A549 (cell line): ENCODE data around the gene TMEM91. TPM values are rescaled to one million over a fixed set of nuclear protein-coding genes. Genes with fewer than 3 reads are reported as not detected.

Source experiments
- ATAC-seq, 2 experiments: fragments of 200-7000 bp in 1 of 2; fragments of >200 bp in 1 of 2; cut with Nextera tagmentation in 1 of 2; cut with Tn5 transposase in 1 of 2; 3 replicates each; pipeline versions ENCODE4 v1.8.0 to v1.9.1; 2018 to 2020; ENCODE audit warnings: mild to moderate bottlenecking in 1 of 2, moderate library complexity in 1 of 2
- CTCF ChIA-PET: fragments of 300-600 bp; sonication (Branson Sonifier 250); formaldehyde crosslinking; extraction: SDS; loops from one replicate; lab custom pipeline; 2021; ENCODE audit warnings: antibody characterized with exemption, inconsistent platforms; lab: Yijun Ruan, JAX
- POLR2A ChIA-PET: fragments of 350-600 bp; formaldehyde crosslinking; extraction: SDS; loops from one replicate; lab custom pipeline; 2021; ENCODE audit warnings: antibody characterized with exemption, inconsistent platforms; lab: Yijun Ruan, JAX
- DNase-seq, 2 experiments: peaks; one replicate each; pipeline versions ENCODE4 v3.0.0 to v3.0.0-alpha.2; 2011 to 2016; ENCODE audit warnings: low read depth in 1 of 2, low spot score in 1 of 2
- FAIRE-seq: peaks from 2 replicates; lab custom pipeline; 2011; peaks lifted over from hg19 to GRCh38; lab: Jason Lieb, UNC
- H3K27ac ChIP-seq, 2 experiments: fragments of >200 bp; sonication (Bioruptor Twin); formaldehyde crosslinking; 3 replicates each; pipeline ENCODE4 v1.5.1; 2016 to 2017
- H3K4me1 ChIP-seq: fragments of >200 bp; sonication (Bioruptor Twin); formaldehyde crosslinking; 3 replicates; pipeline ENCODE4 v1.6.1; 2016
- H3K4me2 ChIP-seq: fragments of >200 bp; sonication (Bioruptor Twin); formaldehyde crosslinking; 3 replicates; pipeline ENCODE4 v1.6.1; 2016
- H3K4me3 ChIP-seq: fragments of >200 bp; sonication (Bioruptor Twin); formaldehyde crosslinking; 3 replicates; pipeline ENCODE4 v1.5.1; 2016
- H3K9me3 ChIP-seq: fragments of >200 bp; sonication (Bioruptor Twin); formaldehyde crosslinking; 3 replicates; pipeline ENCODE4 v1.6.1; 2016
- CBX8 ChIP-seq: fragments of 200-600 bp; sonication (generic); IDR thresholded peaks from 2 replicates; pipeline ENCODE4 v1.6.1; 2016
- CHD2 ChIP-seq: fragments of 150-350 bp; IDR thresholded peaks from 2 replicates; pipeline ENCODE4 v1.6.1; 2014; ENCODE audit warnings: low read length; ENCODE audit not compliant: partially characterized antibody
- CHD4 ChIP-seq: fragments of 200-600 bp; sonication (generic); IDR thresholded peaks from 2 replicates; pipeline ENCODE4 v1.6.1; 2016; ENCODE audit warnings: antibody characterized with exemption, mild to moderate bottlenecking, borderline replicate concordance
- EHMT2 ChIP-seq: fragments of 200-600 bp; sonication (generic); IDR thresholded peaks from 2 replicates; pipeline ENCODE4 v1.6.1; 2016; ENCODE audit warnings: antibody characterized with exemption, low read depth, mild to moderate bottlenecking, moderate library complexity
- EP300 ChIP-seq, 2 experiments: fragments of >200 bp; sonication (Bioruptor Twin); formaldehyde crosslinking; IDR thresholded peaks; 2 replicates in 1 of 2; 3 replicates in 1 of 2; pipeline ENCODE4 v1.6.1; 2016 to 2017
- ESRRA ChIP-seq: fragments of 150-350 bp; IDR thresholded peaks from 2 replicates; pipeline ENCODE4 v1.6.1; 2014; ENCODE audit warnings: mild to moderate bottlenecking, low read length, borderline replicate concordance
- FOSB ChIP-seq: fragments of 250-450 bp; sonication (Bioruptor Pico); IDR thresholded peaks from 2 replicates; pipeline ENCODE4 v1.5.0; 2020; ENCODE audit warnings: mild to moderate bottlenecking, moderate library complexity
- FOXS1 ChIP-seq: fragments of 250-450 bp; sonication (Bioruptor Pico); IDR thresholded peaks from 2 replicates; pipeline ENCODE4 v1.5.0; 2020; ENCODE audit warnings: mild to moderate bottlenecking, moderate library complexity
- GATA3 ChIP-seq: IDR thresholded peaks from 2 replicates; pipeline ENCODE4 v1.6.1; 2012; ENCODE audit warnings: borderline replicate concordance
- JUNB ChIP-seq: fragments of >200 bp; sonication (Bioruptor Twin); formaldehyde crosslinking; IDR thresholded peaks from 2 replicates; pipeline ENCODE4 v1.6.1; 2016
- KDM1A ChIP-seq: fragments of 200-600 bp; sonication (generic); IDR thresholded peaks from 2 replicates; pipeline ENCODE4 v1.6.1; 2016; ENCODE audit warnings: low read depth, mild to moderate bottlenecking
- MAFK ChIP-seq: fragments of 450-650 bp; IDR thresholded peaks from 2 replicates; pipeline ENCODE4 v1.6.1; 2014; ENCODE audit not compliant: partially characterized antibody
- MYC ChIP-seq: IDR thresholded peaks from 2 replicates; pipeline ENCODE4 v1.6.1; 2012; ENCODE audit warnings: mild to moderate bottlenecking, inconsistent platforms, low read length, improper control_type of control experiment, borderline replicate concordance
- NPAS2 ChIP-seq: fragments of 250-450 bp; sonication (Bioruptor Pico); IDR thresholded peaks from 2 replicates; pipeline ENCODE4 v1.8.0; 2022; ENCODE audit warnings: mild to moderate bottlenecking, moderate library complexity, borderline replicate concordance
- PHF8 ChIP-seq: fragments of 200-600 bp; sonication (generic); IDR thresholded peaks from 2 replicates; pipeline ENCODE4 v1.6.1; 2016; ENCODE audit warnings: low read depth, mild to moderate bottlenecking, antibody characterized with exemption, moderate library complexity, borderline replicate concordance
- POLR2A ChIP-seq: IDR thresholded peaks from 2 replicates; pipeline ENCODE4 v1.6.1; 2012; ENCODE audit warnings: mild to moderate bottlenecking, low read length
- RAD21 ChIP-seq, 2 experiments: fragments of >200 bp in 1 of 2; sonication (Bioruptor Twin) in 1 of 2; formaldehyde crosslinking in 1 of 2; IDR thresholded peaks in 1 of 2; conservative IDR thresholded peaks in 1 of 2; 2 replicates in 1 of 2; 3 replicates in 1 of 2; pipeline ENCODE4 v1.6.1; 2012 to 2018; ENCODE audit warnings: inconsistent platforms in 1 of 2
- RNF2 ChIP-seq: fragments of 200-600 bp; sonication (generic); IDR thresholded peaks from 2 replicates; pipeline ENCODE4 v1.6.1; 2016; ENCODE audit warnings: low read depth, mild to moderate bottlenecking, antibody characterized with exemption, moderate library complexity, borderline replicate concordance
- SREBF2 ChIP-seq: fragments of 450-650 bp; IDR thresholded peaks from 2 replicates; pipeline ENCODE4 v1.6.1; 2014; ENCODE audit warnings: mild to moderate bottlenecking, moderate library complexity
- TFCP2L1 ChIP-seq: fragments of 250-450 bp; sonication (Bioruptor Pico); IDR thresholded peaks from 2 replicates; pipeline ENCODE4 v1.5.0; 2021; ENCODE audit warnings: mild to moderate bottlenecking
- ZC3H11A ChIP-seq: fragments of 450-650 bp; IDR thresholded peaks from 2 replicates; pipeline ENCODE4 v1.6.1; 2014; ENCODE audit warnings: antibody characterized with exemption, mild to moderate bottlenecking
- ZFP36 ChIP-seq: fragments of 450-650 bp; IDR thresholded peaks from 2 replicates; pipeline ENCODE4 v1.6.1; 2014; ENCODE audit warnings: borderline replicate concordance; ENCODE audit not compliant: partially characterized antibody
- WGBS: methylation state at CpG from one replicate; pipeline ENCODE4 v1.1.6; 2017; ENCODE audit errors: missing lambda C conversion rate; 5-methylcytosine and 5-hydroxymethylcytosine counted together
- polyA plus RNA-seq, 4 experiments: library from polyadenylated mRNA; depleted of rRNA in 3 of 4; stranded (reverse); fragments of >200 nt; fragmentation: RNase III in 1 of 4; extraction: RNeasy Plus Mini Kit Qiagen cat#74134 plus additional on column Dnase treatment in 1 of 4; gene quantifications; 2 replicates in 3 of 4; 3 replicates in 1 of 4; pipeline ENCODE4 v1.2.3, GENCODE V29; 2011 to 2017
- TF ChIP-seq, protein P1 (sequence below): fragments of 250-450 bp; sonication (Bioruptor Pico); IDR thresholded peaks from 2 replicates; pipeline ENCODE4 v1.5.0; 2020; ENCODE audit warnings: low read depth, mild to moderate bottlenecking, moderate library complexity
- TF ChIP-seq, protein P2 (sequence below): fragments of 450-650 bp; IDR thresholded peaks from 2 replicates; pipeline ENCODE4 v1.6.1; 2014; ENCODE audit warnings: antibody characterized with exemption
- TF ChIP-seq, protein P3 (sequence below): IDR thresholded peaks from 2 replicates; pipeline ENCODE4 v1.6.1; 2012
- TF ChIP-seq, protein P4 (sequence below): IDR thresholded peaks from 2 replicates; pipeline ENCODE4 v1.6.1; 2012; ENCODE audit warnings: low read depth, borderline replicate concordance
- TF ChIP-seq, protein P5 (sequence below): fragments of >200 bp; sonication (Bioruptor Twin); formaldehyde crosslinking; IDR thresholded peaks from 2 replicates; pipeline ENCODE4 v1.6.1; 2016

Gene TMEM91
- polyA plus RNA-seq, 2 of the 4 experiments (the other 2 are of a cell fraction) = 4.0 to 5.2 TPM

DNA sequence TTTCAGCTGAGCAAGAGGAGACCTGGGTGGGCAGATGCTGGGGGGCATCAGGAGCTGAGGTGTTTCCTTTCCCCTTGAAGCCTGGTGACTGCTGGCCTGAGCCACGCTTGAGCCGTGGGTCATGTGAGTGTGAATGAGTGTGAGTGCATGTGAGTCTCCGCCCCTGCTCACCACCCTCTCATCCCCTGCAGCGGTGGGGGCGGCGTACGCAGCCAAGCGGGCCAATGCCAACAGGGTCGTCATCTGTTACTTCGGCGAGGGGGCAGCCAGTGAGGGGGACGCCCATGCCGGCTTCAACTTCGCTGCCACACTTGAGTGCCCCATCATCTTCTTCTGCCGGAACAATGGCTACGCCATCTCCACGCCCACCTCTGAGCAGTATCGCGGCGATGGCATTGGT is 45.6 kb downstream of the TMEM91 start:
- no peak for FAIRE-seq

DNA sequence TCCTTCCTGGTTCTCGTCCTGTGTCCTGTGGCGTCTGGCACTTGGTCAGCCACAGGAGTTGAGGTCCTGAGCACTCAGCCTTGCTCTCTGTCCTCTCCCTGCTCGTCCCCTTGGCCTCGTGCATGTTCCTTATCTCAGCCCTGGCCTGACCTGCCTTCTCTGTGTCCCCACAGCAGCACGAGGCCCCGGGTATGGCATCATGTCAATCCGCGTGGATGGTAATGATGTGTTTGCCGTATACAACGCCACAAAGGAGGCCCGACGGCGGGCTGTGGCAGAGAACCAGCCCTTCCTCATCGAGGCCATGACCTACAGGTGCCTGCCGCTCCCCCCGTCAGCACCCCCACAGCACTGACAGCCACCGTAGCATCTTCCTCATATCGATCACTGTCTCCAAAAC is 46.1 kb downstream of the TMEM91 start:
- TF ChIP-seq ZFP36 (no peak), CHD4 (no peak), ESRRA (no peak), CHD2 (no peak), GATA3 (no peak), NPAS2 (CRISPR knock-in tag) (no peak), FOXS1 (CRISPR knock-in tag) (no peak), SREBF2 (no peak), ZC3H11A (no peak), KDM1A (no peak), RNF2 (no peak), MAFK (no peak)
- TF ChIP-seq, protein P1, sequence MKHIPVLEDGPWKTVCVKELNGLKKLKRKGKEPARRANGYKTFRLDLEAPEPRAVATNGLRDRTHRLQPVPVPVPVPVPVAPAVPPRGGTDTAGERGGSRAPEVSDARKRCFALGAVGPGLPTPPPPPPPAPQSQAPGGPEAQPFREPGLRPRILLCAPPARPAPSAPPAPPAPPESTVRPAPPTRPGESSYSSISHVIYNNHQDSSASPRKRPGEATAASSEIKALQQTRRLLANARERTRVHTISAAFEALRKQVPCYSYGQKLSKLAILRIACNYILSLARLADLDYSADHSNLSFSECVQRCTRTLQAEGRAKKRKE = no peak
- FAIRE-seq = no peak
- ATAC-seq = no peak
- DNase-seq = no peak
- H3K4me3 ChIP-seq = no peak overlapping the region
- H3K4me2 ChIP-seq = no peak overlapping the region
- WGBS = 81% methylated on average over 18 of the region's 18 CpGs
- ChIA-PET CTCF (interaction anchor here (0.6 to 3.8 kb wide), 7 partner anchors 9 to 150 kb away, joined by 3 to 13 read pairs (median 9); partner anchors contain the start of gene DMAC2), POLR2A (no interaction called here)
- no peaks in the 10 kb centered on the region for H3K4me1 ChIP-seq
- H3K27ac ChIP-seq = no peak overlapping the region
- no peaks in the 10 kb centered on the region for H3K9me3 ChIP-seq

More for the DNA sequence above, 45.6 kb downstream of the TMEM91 start:
- DNase-seq = no peak
- H3K4me2 ChIP-seq = no peak overlapping the region
- WGBS = 95% methylated on average over 20 of the region's 20 CpGs
- H3K4me1 ChIP-seq = no peaks in the 10 kb centered on the region
- ChIA-PET CTCF (interaction anchor here (0.8 to 4.2 kb wide), 4 partner anchors 18 to 151 kb away, joined by 3 to 18 read pairs (median 9); partner anchors contain the start of gene DMAC2), POLR2A (no interaction called here)
- ATAC-seq = no peak
- no peak for TF ChIP-seq MAFK
- TF ChIP-seq EHMT2 = no peak
- TF ChIP-seq PHF8 = no peak
- TF ChIP-seq, protein P2, sequence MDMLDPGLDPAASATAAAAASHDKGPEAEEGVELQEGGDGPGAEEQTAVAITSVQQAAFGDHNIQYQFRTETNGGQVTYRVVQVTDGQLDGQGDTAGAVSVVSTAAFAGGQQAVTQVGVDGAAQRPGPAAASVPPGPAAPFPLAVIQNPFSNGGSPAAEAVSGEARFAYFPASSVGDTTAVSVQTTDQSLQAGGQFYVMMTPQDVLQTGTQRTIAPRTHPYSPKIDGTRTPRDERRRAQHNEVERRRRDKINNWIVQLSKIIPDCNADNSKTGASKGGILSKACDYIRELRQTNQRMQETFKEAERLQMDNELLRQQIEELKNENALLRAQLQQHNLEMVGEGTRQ = no peak
- TF ChIP-seq, protein P3, sequence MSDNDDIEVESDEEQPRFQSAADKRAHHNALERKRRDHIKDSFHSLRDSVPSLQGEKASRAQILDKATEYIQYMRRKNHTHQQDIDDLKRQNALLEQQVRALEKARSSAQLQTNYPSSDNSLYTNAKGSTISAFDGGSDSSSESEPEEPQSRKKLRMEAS = no peak
- TF ChIP-seq, protein P4, sequence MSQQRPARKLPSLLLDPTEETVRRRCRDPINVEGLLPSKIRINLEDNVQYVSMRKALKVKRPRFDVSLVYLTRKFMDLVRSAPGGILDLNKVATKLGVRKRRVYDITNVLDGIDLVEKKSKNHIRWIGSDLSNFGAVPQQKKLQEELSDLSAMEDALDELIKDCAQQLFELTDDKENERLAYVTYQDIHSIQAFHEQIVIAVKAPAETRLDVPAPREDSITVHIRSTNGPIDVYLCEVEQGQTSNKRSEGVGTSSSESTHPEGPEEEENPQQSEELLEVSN = no peak
- no peak for TF ChIP-seq CHD2
- no peak for TF ChIP-seq POLR2A
- TF ChIP-seq MYC = no peak
- TF ChIP-seq TFCP2L1 (CRISPR knock-in tag) = no peak
- TF ChIP-seq KDM1A = no peak
- TF ChIP-seq, protein P1 = no peak
- no peak overlapping the region for H3K27ac ChIP-seq
- no peak overlapping the region for H3K4me3 ChIP-seq
- H3K9me3 ChIP-seq = no peaks in the 10 kb centered on the region

DNA sequence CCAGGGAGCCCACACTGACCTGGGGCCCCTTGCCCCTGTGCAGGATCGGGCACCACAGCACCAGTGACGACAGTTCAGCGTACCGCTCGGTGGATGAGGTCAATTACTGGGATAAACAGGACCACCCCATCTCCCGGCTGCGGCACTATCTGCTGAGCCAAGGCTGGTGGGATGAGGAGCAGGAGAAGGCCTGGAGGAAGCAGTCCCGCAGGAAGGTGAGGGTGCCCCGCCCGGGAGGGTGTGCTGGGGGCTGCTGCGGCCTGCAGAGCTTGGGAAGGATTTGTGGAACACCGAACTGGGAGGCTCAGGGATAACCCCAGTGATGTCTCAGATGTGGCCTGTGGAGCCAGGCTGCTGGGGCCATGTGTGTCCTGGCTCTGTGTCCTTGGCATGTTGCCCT is 46.6 kb downstream of the TMEM91 start:
- TF ChIP-seq, protein P4 = no peak
- TF ChIP-seq, protein P5, sequence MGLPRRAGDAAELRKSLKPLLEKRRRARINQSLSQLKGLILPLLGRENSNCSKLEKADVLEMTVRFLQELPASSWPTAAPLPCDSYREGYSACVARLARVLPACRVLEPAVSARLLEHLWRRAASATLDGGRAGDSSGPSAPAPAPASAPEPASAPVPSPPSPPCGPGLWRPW = no peak
- TF ChIP-seq EP300 (IDR thresholded peaks at IDR 0.05) = no peak
- no peak for TF ChIP-seq PHF8
- TF ChIP-seq CBX8 = no peak
- TF ChIP-seq FOSB (CRISPR knock-in tag) = no peak
- TF ChIP-seq RNF2 = no peak
- no peak for TF ChIP-seq RAD21 (conservative IDR thresholded peaks at IDR 0.05 in 1 of 2, IDR thresholded peaks at IDR 0.05 in 1 of 2)
- no peak for TF ChIP-seq JUNB
- TF ChIP-seq, all 56 proteins: peak for 0
- Histone ChIP-seq H3K4me3 (no peak overlapping the region), H3K9me3 (no peaks in the 10 kb centered on the region), H3K4me2 (no peak overlapping the region), H3K27ac (no peak overlapping the region), H3K4me1 (no peaks in the 10 kb centered on the region)
- 96% methylated on average over 11 of the region's 12 CpGs for whole genome bisulfite sequencing
- ATAC-seq = no peak
- DNase-seq = no peak
- CTCF ChIA-PET = interaction anchor here (0.6 to 3.8 kb wide), 8 partner anchors 9 to 413 kb away, joined by 3 to 13 read pairs (median 4); no protein-coding TSS in a partner anchor
- POLR2A ChIA-PET = interaction anchor here (1.9 kb wide), 1 partner anchor 17 kb away, joined by 12 read pairs; the partner anchor contains the start of gene DMAC2
- no peak for FAIRE-seq
